Measurements from ENCODE around the gene TOP2B.

DNA sequence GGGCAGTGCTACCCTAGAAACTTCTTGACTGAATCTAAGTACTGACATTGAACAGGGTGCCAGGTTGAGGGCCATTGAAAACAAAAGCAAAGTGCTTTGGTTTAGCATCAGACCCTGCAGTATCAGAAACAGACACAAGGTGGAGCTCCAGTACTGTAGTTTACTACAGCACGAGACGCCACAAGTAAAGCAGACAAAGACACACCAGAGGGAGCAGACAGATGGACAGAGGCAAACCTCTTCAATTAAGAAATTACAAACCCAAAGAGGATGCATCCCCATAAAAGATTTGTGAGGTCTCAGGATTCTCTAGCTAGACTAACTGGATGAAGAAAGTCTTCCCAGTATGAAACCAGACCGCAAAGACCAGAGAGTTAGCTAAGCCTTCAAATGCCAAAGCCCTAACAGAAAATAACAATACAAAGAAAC lies 16.6 kb downstream of the TOP2B start:
- TF ChIP-seq, protein P1, sequence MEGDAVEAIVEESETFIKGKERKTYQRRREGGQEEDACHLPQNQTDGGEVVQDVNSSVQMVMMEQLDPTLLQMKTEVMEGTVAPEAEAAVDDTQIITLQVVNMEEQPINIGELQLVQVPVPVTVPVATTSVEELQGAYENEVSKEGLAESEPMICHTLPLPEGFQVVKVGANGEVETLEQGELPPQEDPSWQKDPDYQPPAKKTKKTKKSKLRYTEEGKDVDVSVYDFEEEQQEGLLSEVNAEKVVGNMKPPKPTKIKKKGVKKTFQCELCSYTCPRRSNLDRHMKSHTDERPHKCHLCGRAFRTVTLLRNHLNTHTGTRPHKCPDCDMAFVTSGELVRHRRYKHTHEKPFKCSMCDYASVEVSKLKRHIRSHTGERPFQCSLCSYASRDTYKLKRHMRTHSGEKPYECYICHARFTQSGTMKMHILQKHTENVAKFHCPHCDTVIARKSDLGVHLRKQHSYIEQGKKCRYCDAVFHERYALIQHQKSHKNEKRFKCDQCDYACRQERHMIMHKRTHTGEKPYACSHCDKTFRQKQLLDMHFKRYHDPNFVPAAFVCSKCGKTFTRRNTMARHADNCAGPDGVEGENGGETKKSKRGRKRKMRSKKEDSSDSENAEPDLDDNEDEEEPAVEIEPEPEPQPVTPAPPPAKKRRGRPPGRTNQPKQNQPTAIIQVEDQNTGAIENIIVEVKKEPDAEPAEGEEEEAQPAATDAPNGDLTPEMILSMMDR (IDR thresholded peaks at IDR 0.05; ENCODE audit: low read depth, low read length), result peak; percentile 84
- TF ChIP-seq POLR2A (IDR thresholded peaks at IDR 0.05; ENCODE audit: extremely low read depth, insufficient read length) (no peak), MYC (IDR thresholded peaks at IDR 0.05; ENCODE audit: low read depth, low read length) (peak; percentile 68)
- TF ChIP-seq, protein P2, sequence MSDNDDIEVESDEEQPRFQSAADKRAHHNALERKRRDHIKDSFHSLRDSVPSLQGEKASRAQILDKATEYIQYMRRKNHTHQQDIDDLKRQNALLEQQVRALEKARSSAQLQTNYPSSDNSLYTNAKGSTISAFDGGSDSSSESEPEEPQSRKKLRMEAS (IDR thresholded peaks at IDR 0.05; ENCODE audit: low read depth, low read length), result peak; percentile 68; the same call in 1 of the 2 replicates

Measured in NB4 (cell line).